H1 (cell line): Measurements from ENCODE around the gene ZNF69. TPM values are rescaled to one million over a fixed set of nuclear protein-coding genes. Genes with fewer than 3 reads are reported as not detected.

Experiments used
- CTCF ChIA-PET: fragments of 300-600 bp; sonication (Branson Sonifier 250); formaldehyde crosslinking; loops from one replicate; lab custom pipeline; 2021; ENCODE audit not compliant: partially characterized antibody; lab: Charles Lee
- POLR2A ChIA-PET: fragments of 300-600 bp; sonication (Branson Sonifier 250); formaldehyde crosslinking; loops from one replicate; lab custom pipeline; 2021; ENCODE audit warnings: inconsistent platforms; ENCODE audit not compliant: partially characterized antibody; lab: Charles Lee
- DNase-seq, 2 experiments: peaks; one replicate each; pipeline versions ENCODE4 v3.0.0 to v3.0.0-alpha.2; 2010 to 2022; ENCODE audit warnings: low spot score in 2 of 2, low read depth in 1 of 2, mixed read lengths in 1 of 2
- FAIRE-seq: peaks from 2 replicates; lab custom pipeline; 2011; peaks lifted over from hg19 to GRCh38; lab: Jason Lieb, UNC
- H2AFZ ChIP-seq: 2 replicates; pipeline ENCODE4 v1.8.1; 2012; ENCODE audit warnings: low read length, inconsistent platforms
- H2AK5ac ChIP-seq: 2 replicates; pipeline ENCODE4 v1.6.1; 2013; ENCODE audit warnings: low read depth, low read length
- H2BK120ac ChIP-seq: replicated peaks from 2 replicates; pipeline ENCODE3; 2013; ENCODE audit warnings: low read depth, low read length, inconsistent platforms
- H2BK12ac ChIP-seq: 2 replicates; pipeline ENCODE4 v1.6.1; 2013; ENCODE audit warnings: low read depth, low read length
- H2BK15ac ChIP-seq: 2 replicates; pipeline ENCODE4 v1.6.1; 2013; ENCODE audit warnings: low read length
- H2BK20ac ChIP-seq: 2 replicates; pipeline ENCODE4 v1.6.1; 2013; ENCODE audit warnings: low read length
- H2BK5ac ChIP-seq: 2 replicates; pipeline ENCODE4 v1.6.1; 2013; ENCODE audit warnings: low read depth, low read length
- H3K14ac ChIP-seq: 2 replicates; pipeline ENCODE4 v1.6.1; 2013; ENCODE audit warnings: inconsistent platforms; ENCODE audit not compliant: insufficient read length
- H3K18ac ChIP-seq: 2 replicates; pipeline ENCODE4 v1.6.1; 2013; ENCODE audit warnings: low read length; ENCODE audit errors: extremely low read depth
- H3K23ac ChIP-seq: 2 replicates; pipeline ENCODE4 v1.6.1; 2013; ENCODE audit warnings: inconsistent platforms; ENCODE audit not compliant: insufficient read length
- H3K23me2 ChIP-seq: 2 replicates; pipeline ENCODE4 v1.6.1; 2013; ENCODE audit warnings: low read depth, low read length
- H3K27ac ChIP-seq: 2 replicates; pipeline ENCODE4 v1.6.1; 2011; ENCODE audit warnings: low read depth, low read length, inconsistent platforms
- H3K27me3 ChIP-seq, 4 experiments: replicated peaks in 1 of 4; 1 replicate in 1 of 4; 2 replicates in 3 of 4; pipeline versions ENCODE4 v1.6.1 to v1.8.1; 2011 to 2013; ENCODE audit warnings: low read length in 3 of 4, mild to moderate bottlenecking in 3 of 4, inconsistent platforms in 2 of 4, mixed read lengths in 2 of 4, moderate library complexity in 1 of 4; ENCODE audit not compliant: control insufficient read depth in 3 of 4, insufficient read depth in 3 of 4; ENCODE audit errors: extremely low read depth in 1 of 4
- H3K36me3 ChIP-seq, 4 experiments: 2 replicates each; pipeline versions ENCODE4 v1.6.1 to v1.8.1; 2011 to 2013; ENCODE audit warnings: mild to moderate bottlenecking in 4 of 4, low read length in 3 of 4, moderate library complexity in 2 of 4, control low read depth in 1 of 4, inconsistent platforms in 1 of 4; ENCODE audit not compliant: insufficient read depth in 4 of 4, control insufficient read depth in 2 of 4
- H3K4ac ChIP-seq: replicated peaks from 2 replicates; pipeline ENCODE3; 2013; ENCODE audit warnings: low read length, low read depth, mixed read lengths, inconsistent platforms; ENCODE audit not compliant: insufficient read length
- H3K4me1 ChIP-seq, 4 experiments: replicated peaks in 1 of 4; 1 replicate in 1 of 4; 2 replicates in 3 of 4; pipeline versions ENCODE4 v1.6.1 to v1.8.1; 2011 to 2013; ENCODE audit warnings: low read length in 3 of 4, inconsistent platforms in 2 of 4, mixed read lengths in 1 of 4; ENCODE audit not compliant: insufficient read depth in 4 of 4, control insufficient read depth in 3 of 4
- H3K4me2 ChIP-seq, 2 experiments: 2 replicates each; pipeline versions ENCODE4 v1.6.1 to v1.8.1; 2011 to 2013; ENCODE audit warnings: low read depth in 2 of 2, low read length in 2 of 2, control low read depth in 1 of 2, inconsistent platforms in 1 of 2, mild to moderate bottlenecking in 1 of 2; ENCODE audit not compliant: insufficient read depth in 1 of 2
- H3K4me3 ChIP-seq, 4 experiments: fragments of 200-600, 300-600 bp in 1 of 4; sonication (generic), shearing (Covaris generic), sonication (Bioruptor Twin) in 1 of 4; 2 replicates each; pipeline versions ENCODE4 v1.5.1 to v1.8.1; 2011 to 2016; ENCODE audit warnings: low read length in 4 of 4, low read depth in 3 of 4, control low read depth in 2 of 4, inconsistent platforms in 2 of 4, mild to moderate bottlenecking in 2 of 4, mixed read lengths in 1 of 4, moderate library complexity in 1 of 4; ENCODE audit not compliant: insufficient read depth in 2 of 4; ENCODE audit errors: extremely low read depth in 1 of 4
- H3K56ac ChIP-seq: replicated peaks from 2 replicates; pipeline ENCODE3; 2013; ENCODE audit warnings: low read depth, mild to moderate bottlenecking, mixed read lengths, low read length, inconsistent platforms; ENCODE audit not compliant: insufficient read length
- H3K79me1 ChIP-seq: 2 replicates; pipeline ENCODE4 v1.6.1; 2013; ENCODE audit warnings: low read depth, low read length, control low read depth
- H3K79me2 ChIP-seq, 2 experiments: 2 replicates each; pipeline versions ENCODE4 v1.6.1 to v1.8.1; 2012 to 2013; ENCODE audit warnings: low read length in 2 of 2, mild to moderate bottlenecking in 2 of 2, inconsistent platforms in 1 of 2; ENCODE audit not compliant: insufficient read depth in 2 of 2, control insufficient read depth in 1 of 2
- H3K9ac ChIP-seq, 4 experiments: replicated peaks in 1 of 4; 1 replicate in 1 of 4; 2 replicates in 3 of 4; pipeline versions ENCODE4 v1.6.1 to v1.8.1; 2011 to 2013; ENCODE audit warnings: low read depth in 3 of 4, low read length in 3 of 4, control low read depth in 2 of 4, mild to moderate bottlenecking in 2 of 4, moderate library complexity in 2 of 4, inconsistent platforms in 1 of 4; ENCODE audit errors: extremely low read depth in 1 of 4
- H3K9me3 ChIP-seq, 2 experiments: 2 replicates each; pipeline versions ENCODE4 v1.6.1 to v1.8.1; 2012 to 2013; ENCODE audit warnings: mild to moderate bottlenecking in 2 of 2, moderate library complexity in 2 of 2, control low read depth in 1 of 2, inconsistent platforms in 1 of 2, low read depth in 1 of 2, low read length in 1 of 2, mixed read lengths in 1 of 2; ENCODE audit not compliant: insufficient read depth in 2 of 2
- H4K20me1 ChIP-seq, 2 experiments: replicated peaks in 1 of 2; 2 replicates each; pipeline versions ENCODE3 to v1.8.1; 2011 to 2013; ENCODE audit warnings: inconsistent platforms in 2 of 2, low read length in 2 of 2, mild to moderate bottlenecking in 1 of 2; ENCODE audit not compliant: insufficient read depth in 2 of 2, control insufficient read depth in 1 of 2
- H4K5ac ChIP-seq: 2 replicates; pipeline ENCODE4 v1.6.1; 2013; ENCODE audit warnings: low read length, low read depth, mixed read lengths, inconsistent platforms; ENCODE audit not compliant: insufficient read length
- H4K8ac ChIP-seq: 2 replicates; pipeline ENCODE4 v1.8.0; 2013; ENCODE audit warnings: mild to moderate bottlenecking, moderate library complexity, low read length, inconsistent platforms; ENCODE audit not compliant: insufficient read depth; ENCODE audit errors: extremely low read depth
- H4K91ac ChIP-seq: replicated peaks from 2 replicates; pipeline ENCODE3; 2013; ENCODE audit warnings: low read length, mixed read lengths, inconsistent platforms; ENCODE audit not compliant: insufficient read length
- CTCF ChIP-seq, 3 experiments: IDR thresholded peaks; 1 replicate in 2 of 3; 2 replicates in 1 of 3; pipeline versions ENCODE4 v1.5.1 to v1.6.1; 2011; ENCODE audit warnings: low read length in 3 of 3, mild to moderate bottlenecking in 3 of 3, inconsistent platforms in 2 of 3, low read depth in 1 of 3, moderate library complexity in 1 of 3; ENCODE audit not compliant: insufficient read depth in 1 of 3; ENCODE audit errors: control extremely low read depth in 1 of 3
- FOSL1 ChIP-seq: IDR thresholded peaks from 2 replicates; pipeline ENCODE4 v1.6.1; 2011; ENCODE audit warnings: mild to moderate bottlenecking, low read depth, low read length, moderate library complexity; ENCODE audit not compliant: insufficient read depth
- RAD21 ChIP-seq, 2 experiments: IDR thresholded peaks in 1 of 2; conservative IDR thresholded peaks in 1 of 2; 2 replicates each; pipeline ENCODE4 v1.6.1; 2011; ENCODE audit warnings: low read depth in 2 of 2, low read length in 2 of 2, improper control_type of control experiment in 1 of 2, inconsistent platforms in 1 of 2, mild to moderate bottlenecking in 1 of 2, moderate library complexity in 1 of 2
- SIRT6 ChIP-seq: IDR thresholded peaks from one replicate; pipeline ENCODE4 v1.7.1; 2012; ENCODE audit warnings: low read length, inconsistent platforms
- WGBS, 2 experiments: shearing (Covaris generic) in 1 of 2; methylation state at CpG; one replicate each; pipeline versions ENCODE4 v1.1.6 to v1.1.7; 2013 to 2015; ENCODE audit warnings: low lambda C conversion rate in 2 of 2, mixed read lengths in 2 of 2, inconsistent platforms in 1 of 2, low coverage in 1 of 2, missing lambda C conversion rate in 1 of 2; ENCODE audit not compliant: insufficient replicate concordance in 2 of 2, insufficient coverage in 1 of 2, insufficient read length in 1 of 2; ENCODE audit errors: extremely low coverage in 1 of 2, missing lambda C conversion rate in 1 of 2; 5-methylcytosine and 5-hydroxymethylcytosine counted together
- polyA plus RNA-seq, 7 experiments: library from polyadenylated mRNA; depleted of rRNA in 3 of 7; stranded (reverse) in 5 of 7; unstranded in 2 of 7; fragments of >200 nt in 5 of 7; fragments of 200-250 nt in 2 of 7; gene quantifications; 1 replicate in 5 of 7; 2 replicates in 1 of 7; 4 replicates in 1 of 7; pipeline versions ENCODE4 v1.2.1 to v1.2.3, GENCODE V29; 2011 to 2013; ENCODE audit warnings: missing spikeins in 2 of 7, mixed read lengths in 2 of 7
- total RNA-seq: library from RNA; stranded (reverse); fragmentation: NEBNext Ultra II Directional; extraction: Animal tissue kit (Norgen Biotek cat#: 25700); gene quantifications from 2 replicates; pipeline ENCODE4 v1.2.1, GENCODE V29; 2021

Gene ZNF69
- total and polyA plus RNA-seq, 2 of the 8 experiments (the other 6 are each of a cell fraction or from before 2014, with no cell fraction given), result 5.6 to 22.8 TPM

- Histone ChIP-seq H2AFZ (no peak overlapping the region), H3K79me2 (no peaks in the 10 kb centered on the region), H2BK20ac (no peak overlapping the region), H3K9me3 (peaks cover 0 to 3% of the 10 kb centered on the region in 2 experiments; a peak in 2 of 4 replicates), H2BK5ac (no peak overlapping the region), H3K18ac (no peak overlapping the region), H3K36me3 (no peaks in the 10 kb centered on the region), H2AK5ac (no peak overlapping the region), H4K20me1 (no peaks in the 10 kb centered on the region), H2BK120ac (no peak overlapping the region), H3K23ac (no peak overlapping the region), H3K79me1 (no peaks in the 10 kb centered on the region), H4K5ac (no peak overlapping the region), H3K23me2 (0 out of 2 replicates have a peak, but pooled peaks cover 1% of the 10 kb centered on the region), H3K4me2 (peak overlapping the region; percentile 3 to 23; a peak in 1 of 4 replicates), H2BK12ac (no peak overlapping the region), H2BK15ac (no peak overlapping the region), H3K4ac (no peak overlapping the region), H3K14ac (no peak overlapping the region), H3K56ac (no peak overlapping the region), H3K27me3 (no peaks in the 10 kb centered on the region; a peak in 2 of 7 replicates), H3K4me3 (no peak overlapping the region), H3K4me1 (no peaks in the 10 kb centered on the region), H4K8ac (no peak overlapping the region), H4K91ac (no peak overlapping the region), H3K9ac (no peak overlapping the region), H3K27ac (no peak overlapping the region)
- TF ChIP-seq CTCF (IDR thresholded peaks at IDR 0.05; ENCODE audit: control extremely low read depth in 1 of 3, insufficient read depth in 1 of 3, low read depth in 1 of 3, low read length in 3 of 3), result peak; percentile 71 to 88 (median 75)
- TF ChIP-seq FOSL1, result no peak
- TF ChIP-seq SIRT6, result no peak
- peak; percentile 92 to 93 for TF ChIP-seq RAD21 (IDR thresholded peaks at IDR 0.05 in 1 of 2, conservative IDR thresholded peaks at IDR 0.05 in 1 of 2; ENCODE audit: low read depth in 2 of 2, low read length in 2 of 2)
- peak; percentile 87 for FAIRE-seq
- DNase-seq, result peak; percentile 47 to 83
- CTCF ChIA-PET, result interaction anchor here (0.6 to 12.8 kb wide), 15 partner anchors 12 to 1351 kb away, joined by 3 to 169 read pairs (median 7); partner anchors contain the start of genes ZNF20, ZNF491 and ZNF700
- 12% methylated on average over 10 of the region's 10 CpGs; no CpG with 5 or more reads in 1 of the 2 experiments for WGBS, 2 experiments
- POLR2A ChIA-PET, result interaction anchor here (0.6 to 11.6 kb wide), 8 partner anchors 43 to 259 kb away, joined by 3 to 65 read pairs (median 4); partner anchors contain the start of genes ZNF20, ZNF700, ZNF763 and ZNF878
Measured at GRCh38 chr19:11881151-11881800, 6.3 kb upstream of the ZNF69 start.
